Measurements from ENCODE around the gene AKAP13.

DNA sequence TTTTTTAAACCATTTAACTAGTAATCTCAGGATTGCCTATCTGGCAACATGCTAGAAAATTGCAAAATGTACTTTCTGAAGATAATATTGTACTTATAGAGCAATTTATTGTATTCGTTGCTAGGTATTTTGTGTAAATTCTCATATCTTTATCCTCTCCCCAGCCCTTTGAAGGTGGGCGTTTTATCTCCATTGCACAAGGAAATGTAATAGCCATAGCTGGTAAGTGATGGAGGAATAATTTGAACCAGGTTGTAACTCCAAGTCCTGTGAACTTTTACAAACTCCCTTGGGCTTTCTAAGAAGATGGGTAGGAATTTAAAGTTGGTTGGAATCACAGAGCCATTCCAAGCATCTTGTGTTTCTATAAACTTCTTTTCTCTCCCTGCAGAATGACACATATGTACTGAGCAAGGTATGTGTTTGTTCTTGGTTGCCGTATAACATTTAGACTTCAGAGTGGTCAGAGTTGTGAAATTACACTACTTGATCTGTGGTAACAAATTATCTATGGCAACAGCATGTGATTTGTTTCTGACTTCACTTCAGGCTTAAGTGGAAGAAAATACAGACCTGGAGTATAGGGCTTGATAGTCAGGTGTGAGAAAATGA lies 170.9 kb downstream of the AKAP13 start:
- TF ChIP-seq, protein P1, sequence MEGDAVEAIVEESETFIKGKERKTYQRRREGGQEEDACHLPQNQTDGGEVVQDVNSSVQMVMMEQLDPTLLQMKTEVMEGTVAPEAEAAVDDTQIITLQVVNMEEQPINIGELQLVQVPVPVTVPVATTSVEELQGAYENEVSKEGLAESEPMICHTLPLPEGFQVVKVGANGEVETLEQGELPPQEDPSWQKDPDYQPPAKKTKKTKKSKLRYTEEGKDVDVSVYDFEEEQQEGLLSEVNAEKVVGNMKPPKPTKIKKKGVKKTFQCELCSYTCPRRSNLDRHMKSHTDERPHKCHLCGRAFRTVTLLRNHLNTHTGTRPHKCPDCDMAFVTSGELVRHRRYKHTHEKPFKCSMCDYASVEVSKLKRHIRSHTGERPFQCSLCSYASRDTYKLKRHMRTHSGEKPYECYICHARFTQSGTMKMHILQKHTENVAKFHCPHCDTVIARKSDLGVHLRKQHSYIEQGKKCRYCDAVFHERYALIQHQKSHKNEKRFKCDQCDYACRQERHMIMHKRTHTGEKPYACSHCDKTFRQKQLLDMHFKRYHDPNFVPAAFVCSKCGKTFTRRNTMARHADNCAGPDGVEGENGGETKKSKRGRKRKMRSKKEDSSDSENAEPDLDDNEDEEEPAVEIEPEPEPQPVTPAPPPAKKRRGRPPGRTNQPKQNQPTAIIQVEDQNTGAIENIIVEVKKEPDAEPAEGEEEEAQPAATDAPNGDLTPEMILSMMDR (IDR thresholded peaks at IDR 0.05), result no peak
- TF ChIP-seq POLR2A (IDR thresholded peaks at IDR 0.05), result no peak

Data from esophagus squamous epithelium (tissue), 4 donors.